Measurements from ENCODE around the gene MET. TPM values are rescaled to one million over a fixed set of nuclear protein-coding genes. Genes with fewer than 3 reads are reported as not detected.

The MET gene
- total and polyA plus RNA-seq, 2 donors (not counting 3 experiments of a cell fraction or from before 2014, with no cell fraction given): 21.1 to 44.5 TPM

GRCh38 chr7:116783666-116784318 lies 111.8 kb downstream of the MET start:
- Histone ChIP-seq H3K4me1 (ENCODE audit: control insufficient read depth, extremely low read depth, insufficient read depth, low read length) (peaks cover 7% of the 10 kb centered on the region), H3K9ac (replicated peaks; ENCODE audit: extremely low read depth, insufficient read depth, low read length) (no peak overlapping the region), H3K79me2 (ENCODE audit: control insufficient read depth, insufficient read depth, low read length) (no peaks in the 10 kb centered on the region), H3K9me3 (replicated peaks; ENCODE audit: control insufficient read depth, insufficient read depth, low read length) (no peaks in the 10 kb centered on the region), H3K36me3 (ENCODE audit: control insufficient read depth in 2 of 2, extremely low read depth in 1 of 2, insufficient read depth in 2 of 2, low read length in 2 of 2) (peaks cover 7 to 15% of the 10 kb centered on the region in 2 experiments), H2AFZ (ENCODE audit: low read depth, low read length) (no peak overlapping the region), H3K4me3 (replicated peaks in 1 of 3; ENCODE audit: insufficient read depth in 1 of 3, low read depth in 1 of 3, low read length in 3 of 3) (no peak overlapping the region), H3K27ac (ENCODE audit: insufficient read depth, low read depth, low read length) (no peak overlapping the region), H3K4me2 (ENCODE audit: insufficient read depth, low read length) (no peak overlapping the region), H3K9me1 (replicated peaks; ENCODE audit: control insufficient read depth, extremely low read depth, insufficient read depth, low read length) (no peaks in the 10 kb centered on the region), H3K27me3 (ENCODE audit: control insufficient read depth in 2 of 2, insufficient read depth in 2 of 2, low read length in 2 of 2) (no peaks in the 10 kb centered on the region), H4K20me1 (replicated peaks; ENCODE audit: control insufficient read depth, extremely low read depth, insufficient read depth, low read length) (no peaks in the 10 kb centered on the region)
- no TSS peak for BruUV-seq (replicated peaks)
- ChIA-PET POLR2A (no interaction called here), CTCF (interaction anchor here (5.3 kb wide), 1 partner anchor 191 kb away, joined by 100 read pairs; no protein-coding TSS in a partner anchor)
- no peak for DNase-seq (ENCODE audit: low read depth, low spot score)
- no peak for FAIRE-seq
- intact Hi-C loops (cut with micrococcal nuclease): no loop called here
- dilution Hi-C loops (cut with MboI; ENCODE audit: extremely low pct_ligation_motif_present, low sequenced_read_pairs): no loop called here
- TF ChIP-seq MYC (IDR thresholded peaks at IDR 0.05; ENCODE audit: low read depth, low read length) (no peak), JUN (IDR thresholded peaks at IDR 0.05; ENCODE audit: borderline replicate concordance, insufficient read depth, insufficient read length, low read depth) (no peak), POLR2A (IDR thresholded peaks at IDR 0.05; ENCODE audit: low read depth, low read length) (no peak), POLR2AphosphoS5 (IDR thresholded peaks at IDR 0.05; ENCODE audit: insufficient read depth, low read depth, low read length) (no peak), EZH2 (IDR thresholded peaks at IDR 0.05; ENCODE audit: borderline replicate concordance, low read depth, low read length, severe bottlenecking) (no peak), MAX (IDR thresholded peaks at IDR 0.05; ENCODE audit: insufficient read depth, insufficient read length) (no peak)

GRCh38 chr7:116784647-116785046 lies 112.7 kb downstream of the MET start:
- no peak for TF ChIP-seq POLR2AphosphoS5 (IDR thresholded peaks at IDR 0.05; ENCODE audit: insufficient read depth, low read depth, low read length)
- TF ChIP-seq POLR2A (IDR thresholded peaks at IDR 0.05; ENCODE audit: low read depth, low read length): no peak
- no peak for TF ChIP-seq MYC (IDR thresholded peaks at IDR 0.05; ENCODE audit: low read depth, low read length)
- TF ChIP-seq MAX (IDR thresholded peaks at IDR 0.05; ENCODE audit: insufficient read depth, insufficient read length): no peak
- TF ChIP-seq JUN (IDR thresholded peaks at IDR 0.05; ENCODE audit: borderline replicate concordance, insufficient read depth, insufficient read length, low read depth): no peak
- TF ChIP-seq CTCF (IDR thresholded peaks at IDR 0.05; ENCODE audit: extremely low read depth in 1 of 2, insufficient read depth in 1 of 2, low read depth in 1 of 2, low read length in 2 of 2): no peak
- TF ChIP-seq FOS (IDR thresholded peaks at IDR 0.05; ENCODE audit: borderline replicate concordance, insufficient read depth, low read length): no peak
- TF ChIP-seq EZH2 (IDR thresholded peaks at IDR 0.05; ENCODE audit: borderline replicate concordance, low read depth, low read length, severe bottlenecking): no peak
- no peak for TF ChIP-seq GATA2 (IDR thresholded peaks at IDR 0.05; ENCODE audit: insufficient read depth, insufficient read length, low read depth, low read length)
- H3K9ac ChIP-seq (replicated peaks; ENCODE audit: extremely low read depth, insufficient read depth, low read length): no peak overlapping the region
- H3K27me3 ChIP-seq (ENCODE audit: control insufficient read depth in 2 of 2, insufficient read depth in 2 of 2, low read length in 2 of 2): no peaks in the 10 kb centered on the region
- H3K9me1 ChIP-seq (replicated peaks; ENCODE audit: control insufficient read depth, extremely low read depth, insufficient read depth, low read length): no peaks in the 10 kb centered on the region
- no TSS peak for BruUV-seq (replicated peaks)
- H3K36me3 ChIP-seq (ENCODE audit: control insufficient read depth in 2 of 2, extremely low read depth in 1 of 2, insufficient read depth in 2 of 2, low read length in 2 of 2): peaks cover 4 to 10% of the 10 kb centered on the region in 2 experiments
- intact Hi-C loops (cut with micrococcal nuclease) (no loop called here), dilution Hi-C loops (cut with MboI; ENCODE audit: extremely low pct_ligation_motif_present, low sequenced_read_pairs) (no loop called here)
- no peak for FAIRE-seq
- H3K4me2 ChIP-seq (ENCODE audit: insufficient read depth, low read length): no peak overlapping the region
- DNase-seq (ENCODE audit: low read depth, low spot score): no peak
- no peak overlapping the region for H3K27ac ChIP-seq (ENCODE audit: insufficient read depth, low read depth, low read length)
- no peak overlapping the region for H3K4me3 ChIP-seq (replicated peaks in 1 of 3; ENCODE audit: insufficient read depth in 1 of 3, low read depth in 1 of 3, low read length in 3 of 3)
- peaks cover 7% of the 10 kb centered on the region for H3K4me1 ChIP-seq (ENCODE audit: control insufficient read depth, extremely low read depth, insufficient read depth, low read length)
- no peaks in the 10 kb centered on the region for H3K79me2 ChIP-seq (ENCODE audit: control insufficient read depth, insufficient read depth, low read length)
- H2AFZ ChIP-seq (ENCODE audit: low read depth, low read length): no peak overlapping the region
- no peaks in the 10 kb centered on the region for H4K20me1 ChIP-seq (replicated peaks; ENCODE audit: control insufficient read depth, extremely low read depth, insufficient read depth, low read length)
- CTCF ChIA-PET: interaction anchor here (1.4 to 5.3 kb wide), 3 partner anchors 8 to 192 kb away, joined by 3 to 100 read pairs (median 32); partner anchors contain the start of gene MET
- POLR2A ChIA-PET: no interaction called here
- no peaks in the 10 kb centered on the region for H3K9me3 ChIP-seq (replicated peaks; ENCODE audit: control insufficient read depth, insufficient read depth, low read length)

Data from endothelial cell of umbilical vein (primary cell).